Vagina (tissue), 2 donors: ENCODE measurements around the gene KPNA3.

Experiments
- POLR2A ChIP-seq, 2 donors: fragments of 450-650 bp; IDR thresholded peaks; one replicate each; pipeline ENCODE4 v1.6.1; 2017; ENCODE audit warnings: antibody characterized with exemption in 2 of 2, mild to moderate bottlenecking in 2 of 2, moderate library complexity in 2 of 2
- POLR2AphosphoS5 ChIP-seq, 2 donors: sonication (generic); formaldehyde crosslinking; IDR thresholded peaks; one replicate each; pipeline ENCODE4 v1.9.0; 2017; ENCODE audit warnings: antibody characterized with exemption in 2 of 2, mild to moderate bottlenecking in 2 of 2, low read depth in 1 of 2; ENCODE audit not compliant: insufficient read depth in 1 of 2
- TF ChIP-seq, protein P1 (sequence below), 3 experiments: fragments of 450-650 bp in 2 of 3; fragments of 200-600 bp in 1 of 3; sonication (generic) in 1 of 3; IDR thresholded peaks; one replicate each; pipeline ENCODE4 v1.5.1; 2017 to 2019; ENCODE audit warnings: antibody characterized with exemption in 3 of 3, mild to moderate bottlenecking in 2 of 3, moderate library complexity in 2 of 3

DNA sequence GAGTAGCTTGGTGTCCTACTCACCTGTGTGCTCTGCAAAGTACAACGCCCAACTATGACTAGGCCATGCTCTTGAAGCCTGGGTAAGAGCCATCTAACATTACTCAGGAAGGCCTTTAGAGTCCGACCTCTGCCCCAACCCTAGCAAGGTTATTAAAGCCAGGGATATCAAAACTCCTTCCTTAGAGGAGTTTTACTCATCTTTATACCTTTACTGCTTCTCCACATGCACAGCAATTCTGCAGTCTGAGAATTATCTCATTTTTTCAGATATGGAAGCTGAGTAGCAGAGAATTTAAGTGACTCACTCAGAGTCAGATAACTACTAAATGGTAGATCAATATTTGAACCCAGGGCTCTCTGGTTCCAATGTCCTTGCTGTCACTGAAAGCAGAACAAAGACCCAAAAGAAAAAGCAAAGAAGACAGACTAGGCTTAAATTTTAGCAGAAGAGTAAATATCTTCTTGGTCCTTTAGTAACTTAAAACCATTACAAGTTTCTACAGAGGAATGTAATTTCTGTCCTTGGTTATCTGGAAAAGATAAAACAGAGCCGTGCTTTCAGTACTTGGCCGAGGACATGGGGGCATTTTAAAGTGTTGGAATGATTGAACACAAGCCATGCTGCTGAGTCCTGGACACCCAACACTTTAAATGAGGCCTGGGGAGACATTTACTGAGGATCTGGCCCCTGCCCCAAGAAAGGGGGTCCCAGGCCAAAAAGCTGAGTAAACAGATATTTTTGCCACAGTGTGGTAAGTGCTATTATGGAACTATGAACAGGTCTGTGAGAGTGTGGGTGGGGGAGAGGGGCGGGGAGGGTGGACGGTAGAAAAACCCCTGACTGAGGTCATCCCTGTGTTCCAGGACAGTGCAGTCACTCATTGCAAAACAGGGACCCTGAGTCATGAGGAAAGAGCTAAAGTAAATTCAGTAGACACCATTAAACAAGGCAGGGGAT is 18.4 kb upstream of the KPNA3 start:
- TF ChIP-seq, protein P1, sequence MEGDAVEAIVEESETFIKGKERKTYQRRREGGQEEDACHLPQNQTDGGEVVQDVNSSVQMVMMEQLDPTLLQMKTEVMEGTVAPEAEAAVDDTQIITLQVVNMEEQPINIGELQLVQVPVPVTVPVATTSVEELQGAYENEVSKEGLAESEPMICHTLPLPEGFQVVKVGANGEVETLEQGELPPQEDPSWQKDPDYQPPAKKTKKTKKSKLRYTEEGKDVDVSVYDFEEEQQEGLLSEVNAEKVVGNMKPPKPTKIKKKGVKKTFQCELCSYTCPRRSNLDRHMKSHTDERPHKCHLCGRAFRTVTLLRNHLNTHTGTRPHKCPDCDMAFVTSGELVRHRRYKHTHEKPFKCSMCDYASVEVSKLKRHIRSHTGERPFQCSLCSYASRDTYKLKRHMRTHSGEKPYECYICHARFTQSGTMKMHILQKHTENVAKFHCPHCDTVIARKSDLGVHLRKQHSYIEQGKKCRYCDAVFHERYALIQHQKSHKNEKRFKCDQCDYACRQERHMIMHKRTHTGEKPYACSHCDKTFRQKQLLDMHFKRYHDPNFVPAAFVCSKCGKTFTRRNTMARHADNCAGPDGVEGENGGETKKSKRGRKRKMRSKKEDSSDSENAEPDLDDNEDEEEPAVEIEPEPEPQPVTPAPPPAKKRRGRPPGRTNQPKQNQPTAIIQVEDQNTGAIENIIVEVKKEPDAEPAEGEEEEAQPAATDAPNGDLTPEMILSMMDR (IDR thresholded peaks at IDR 0.05) = no peak
- TF ChIP-seq POLR2AphosphoS5 (IDR thresholded peaks at IDR 0.05; ENCODE audit: insufficient read depth in 1 of 2, low read depth in 1 of 2) = no peak
- no peak for TF ChIP-seq POLR2A (IDR thresholded peaks at IDR 0.05)
